HG02973 (cell line): Measurements from ENCODE around the gene LCN1.

Source experiments
- ATAC-seq: cut with Tn5 transposase; IDR thresholded peaks from one replicate; pipeline ENCODE4 v1.9.1; 2021; ENCODE audit warnings: moderate library complexity; ENCODE audit not compliant: unreplicated experiment

The LCN1 gene

GRCh38 chr9:135520916-135521607 is at the start of gene LCN1:
LCN1 (plus strand) TSS chr9:135521440; CDS start chr9:135521498, 58 bp downstream.
- no peak for ATAC-seq

GRCh38 chr9:135471791-135472640 is 49.2 kb upstream of the LCN1 start:
- no peak for ATAC-seq

- ATAC-seq, result no peak
These were observed 47.2 kb upstream of the LCN1 start for GRCh38 chr9:135473972-135474543.

GRCh38 chr9:135474915-135475314 is 46.3 kb upstream of the LCN1 start:
- ATAC-seq, result no peak

DNA sequence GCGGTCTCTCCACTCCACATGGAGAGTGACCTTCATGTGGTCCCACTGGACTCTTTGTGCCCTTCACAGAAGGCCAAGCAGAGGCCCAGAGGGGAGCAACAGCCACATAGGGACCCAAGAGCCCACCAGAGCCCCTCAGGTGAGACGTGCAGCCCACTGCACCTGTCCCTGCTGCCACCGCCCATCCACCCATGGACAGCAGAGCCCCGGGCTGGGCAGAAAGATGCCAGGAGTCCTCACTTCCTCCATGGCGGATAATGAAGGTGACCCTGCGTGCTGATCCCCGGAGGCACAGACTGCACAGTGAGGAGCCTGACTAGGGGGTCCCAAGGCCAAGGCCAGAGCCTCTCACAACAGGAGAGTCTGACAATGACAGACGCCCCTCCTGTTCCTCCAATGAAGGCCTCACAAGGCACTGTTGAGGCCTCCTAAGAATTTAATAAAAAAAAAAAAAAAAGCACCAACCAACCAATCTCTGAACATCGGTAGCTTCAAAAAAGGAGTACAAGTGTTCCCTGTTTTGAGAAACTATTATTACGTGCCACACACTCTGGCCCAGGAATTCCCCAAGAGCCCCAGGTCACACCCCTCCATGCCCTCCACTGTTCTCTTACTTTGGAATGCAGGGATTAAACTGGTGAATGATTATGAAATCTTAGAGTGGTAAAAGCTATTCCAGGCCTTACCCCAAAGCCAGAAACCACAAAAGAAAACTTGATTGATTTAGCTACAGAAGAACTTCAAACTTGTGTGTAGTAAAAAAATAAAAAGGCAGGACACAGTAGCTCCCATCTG is 44.5 kb upstream of the LCN1 start:
- ATAC-seq, result no peak

- no peak for ATAC-seq
These were observed 43.0 kb upstream of the LCN1 start for GRCh38 chr9:135478191-135478590.

GRCh38 chr9:135478829-135479468 is 42.3 kb upstream of the LCN1 start:
- no peak for ATAC-seq

DNA sequence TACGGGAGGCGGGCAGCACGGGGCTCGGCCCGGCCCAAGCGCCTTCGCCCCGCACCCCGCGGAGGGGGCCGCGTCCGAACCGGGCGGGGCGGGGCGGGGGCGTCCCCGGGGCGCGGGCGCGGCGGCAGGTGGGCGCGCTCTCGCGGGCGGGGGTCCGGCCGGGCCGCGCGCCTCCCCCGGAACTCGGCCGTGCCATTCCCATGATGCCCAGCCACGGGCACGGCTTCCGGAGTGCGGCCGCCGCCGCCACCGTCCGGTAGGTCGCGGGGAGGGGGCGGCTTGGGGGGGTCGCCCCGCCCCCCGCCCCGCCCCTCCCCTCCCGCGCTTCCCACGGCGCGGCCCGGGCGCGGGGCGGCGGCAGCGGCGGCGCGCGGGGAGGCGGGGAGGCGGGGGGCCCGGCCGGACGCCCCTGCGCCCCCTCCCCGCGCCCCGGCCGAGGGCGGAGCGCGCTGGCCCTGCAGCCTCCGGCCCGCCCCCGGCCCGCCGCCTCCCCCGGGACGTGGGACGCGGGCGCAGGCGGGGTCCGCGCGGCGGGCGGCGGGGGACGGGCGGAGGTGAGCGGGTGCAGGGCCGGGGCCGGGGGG is 41.7 kb upstream of the LCN1 start, which contains the start of gene PPP1R26:
PPP1R26 (plus strand) TSS at position 314 of the 584 bp plus-strand sequence. CDS start 4,729 bp downstream, outside the sequence.
- no peak for ATAC-seq

DNA sequence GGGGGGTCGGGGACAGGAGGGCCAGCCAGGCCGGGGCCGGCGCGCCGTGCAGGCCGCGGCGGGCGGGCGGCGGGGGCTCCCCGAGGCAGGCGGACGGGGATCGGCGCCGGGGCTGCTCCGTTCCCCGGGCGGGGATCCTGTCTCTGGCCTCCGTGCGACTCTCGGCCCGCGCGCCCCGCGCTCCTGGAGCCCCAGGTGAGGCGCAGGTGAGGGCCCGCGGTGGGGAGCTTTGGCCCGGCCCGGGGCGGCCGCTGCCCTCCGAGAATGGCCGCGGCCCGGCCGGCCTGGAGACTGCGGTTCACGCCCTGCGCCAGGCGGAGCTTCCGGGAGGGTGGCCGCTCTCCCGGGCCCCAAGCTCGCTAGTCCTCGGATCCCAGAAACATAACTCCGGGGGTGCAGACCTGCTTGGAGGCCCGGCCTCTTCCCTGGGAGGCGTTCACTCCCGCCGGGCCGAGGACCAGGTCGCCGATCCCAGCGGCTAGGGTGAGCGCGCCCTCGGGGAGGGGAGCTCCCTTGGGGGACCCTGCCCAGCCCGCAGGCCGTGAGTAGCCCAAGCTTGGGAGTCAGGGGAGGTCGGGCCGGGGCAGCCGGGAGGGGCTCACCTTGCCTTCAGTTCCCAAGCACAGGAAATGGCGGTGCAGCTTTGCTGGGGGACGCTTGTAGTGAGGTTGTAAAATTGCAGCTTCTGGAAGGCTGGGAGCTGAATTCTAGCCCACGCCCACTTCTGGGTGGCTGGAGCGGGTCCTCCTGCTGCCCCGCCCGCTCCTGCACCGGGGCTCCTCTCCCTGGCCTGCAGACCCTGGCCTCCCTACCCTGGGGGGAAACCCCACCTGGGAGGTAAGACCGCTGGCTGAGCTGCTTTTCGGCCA is 40.9 kb upstream of the LCN1 start:
- ATAC-seq, result no peak

DNA sequence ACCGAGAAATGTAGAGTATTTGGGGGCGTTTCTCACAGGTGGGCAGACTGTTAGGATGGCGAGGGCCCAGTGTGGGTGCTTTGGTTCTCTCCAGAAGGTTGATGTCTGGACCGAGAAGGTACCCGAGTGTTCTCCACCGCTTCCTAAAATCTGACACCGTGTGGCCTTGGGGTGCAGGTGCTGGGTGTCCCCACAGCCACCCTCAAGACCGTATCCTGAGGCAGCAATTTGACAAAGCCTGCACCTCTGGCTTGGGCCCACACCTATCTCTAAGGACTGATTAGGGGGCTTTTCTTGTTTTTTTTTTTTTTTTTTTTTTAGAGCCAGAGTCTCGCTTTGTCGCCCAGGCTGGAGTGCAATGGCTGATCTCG is 40.3 kb upstream of the LCN1 start:
- no peak for ATAC-seq

DNA sequence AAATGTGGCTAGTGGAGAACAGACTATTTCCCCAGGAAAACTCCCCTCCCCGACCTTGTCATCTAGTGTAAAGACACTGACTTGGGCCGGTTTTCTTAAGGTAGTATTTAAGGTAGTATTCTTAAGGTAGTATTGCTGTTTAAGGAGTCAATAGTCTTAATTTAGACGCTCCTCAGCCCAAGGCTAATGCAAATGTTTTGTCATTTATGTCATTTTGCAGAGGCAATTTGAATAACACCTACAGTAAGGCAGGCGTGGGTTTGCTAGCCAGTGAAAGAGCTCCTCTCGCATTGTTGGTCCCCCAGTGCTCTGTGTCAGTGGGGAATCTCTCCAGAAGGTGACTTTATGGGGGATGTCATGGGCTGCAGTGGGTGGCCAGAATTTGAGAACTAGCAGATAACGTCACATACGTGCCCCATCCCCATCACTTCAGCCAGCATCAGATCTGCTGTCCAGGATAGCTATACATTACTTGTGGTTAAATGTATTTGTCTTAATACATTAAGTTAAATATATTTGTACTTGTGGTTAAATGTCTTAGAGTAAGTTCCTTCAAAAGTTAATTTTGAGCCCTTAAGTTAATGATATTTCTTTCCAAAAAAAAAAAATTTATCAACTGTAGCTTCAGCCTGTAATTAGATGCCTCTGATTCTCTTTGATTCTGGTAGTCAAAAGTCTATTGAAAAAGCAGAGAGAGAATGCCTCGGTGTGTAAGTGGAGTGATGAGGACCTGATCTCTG is 39.1 kb upstream of the LCN1 start:
- no peak for ATAC-seq

DNA sequence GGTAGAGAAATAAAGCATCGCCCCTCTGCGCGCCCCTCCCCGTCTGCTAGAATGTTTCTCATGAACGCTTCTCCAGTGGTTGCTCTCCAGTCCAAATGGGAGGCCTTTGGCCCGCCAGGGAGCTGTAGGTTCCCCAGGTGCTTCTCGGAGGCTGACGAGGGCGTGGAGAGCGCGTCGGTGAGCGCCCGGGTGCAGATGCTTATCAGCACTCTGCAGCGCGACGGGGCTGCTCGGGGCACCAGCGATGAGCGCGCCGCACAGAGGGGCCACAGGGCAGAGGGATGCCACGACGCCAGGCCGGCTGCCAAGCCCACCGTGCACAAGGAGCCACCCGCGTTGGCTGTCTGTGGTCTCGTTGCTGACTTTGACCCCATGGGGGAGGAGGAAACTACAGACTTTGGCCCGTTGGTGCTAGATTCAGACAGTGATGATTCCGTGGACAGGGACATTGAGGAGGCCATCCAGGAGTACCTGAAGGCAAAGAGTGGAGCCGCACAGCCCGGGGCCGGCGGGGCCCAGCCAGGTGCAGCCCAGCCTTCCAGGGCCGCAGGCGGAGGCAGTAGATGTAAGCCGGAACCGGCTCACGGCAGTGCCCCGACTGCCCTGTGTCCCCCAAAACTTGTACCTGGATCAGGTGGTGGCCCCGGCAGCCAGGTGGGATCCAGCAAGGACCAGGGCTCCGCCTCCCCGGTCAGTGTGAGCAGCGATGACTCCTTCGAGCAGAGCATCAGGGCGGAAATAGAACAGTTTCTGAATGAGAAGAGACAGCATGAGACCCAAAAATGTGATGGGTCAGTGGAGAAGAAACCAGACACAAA is 36.6 kb upstream of the LCN1 start:
- ATAC-seq, result no peak

DNA sequence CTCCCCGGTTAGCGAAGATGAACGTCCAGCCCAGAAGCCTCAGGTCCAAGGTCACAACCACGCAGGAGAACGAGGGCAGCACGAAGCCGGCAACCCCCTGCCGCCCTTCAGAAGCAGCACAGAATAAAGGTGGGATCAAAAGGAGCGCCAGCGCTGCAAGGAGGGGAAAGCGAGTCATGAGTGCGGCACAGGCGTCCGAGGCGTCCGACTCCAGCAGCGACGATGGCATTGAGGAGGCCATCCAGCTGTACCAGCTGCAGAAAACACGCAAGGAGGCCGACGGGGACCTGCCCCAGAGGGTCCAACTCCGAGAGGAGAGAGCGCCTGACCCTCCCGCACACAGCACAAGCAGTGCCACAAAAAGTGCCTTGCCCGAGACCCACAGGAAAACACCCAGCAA is 35.9 kb upstream of the LCN1 start:
- no peak for ATAC-seq

- no peak for ATAC-seq
These were observed 35.4 kb upstream of the LCN1 start for GRCh38 chr9:135485832-135486231.

DNA sequence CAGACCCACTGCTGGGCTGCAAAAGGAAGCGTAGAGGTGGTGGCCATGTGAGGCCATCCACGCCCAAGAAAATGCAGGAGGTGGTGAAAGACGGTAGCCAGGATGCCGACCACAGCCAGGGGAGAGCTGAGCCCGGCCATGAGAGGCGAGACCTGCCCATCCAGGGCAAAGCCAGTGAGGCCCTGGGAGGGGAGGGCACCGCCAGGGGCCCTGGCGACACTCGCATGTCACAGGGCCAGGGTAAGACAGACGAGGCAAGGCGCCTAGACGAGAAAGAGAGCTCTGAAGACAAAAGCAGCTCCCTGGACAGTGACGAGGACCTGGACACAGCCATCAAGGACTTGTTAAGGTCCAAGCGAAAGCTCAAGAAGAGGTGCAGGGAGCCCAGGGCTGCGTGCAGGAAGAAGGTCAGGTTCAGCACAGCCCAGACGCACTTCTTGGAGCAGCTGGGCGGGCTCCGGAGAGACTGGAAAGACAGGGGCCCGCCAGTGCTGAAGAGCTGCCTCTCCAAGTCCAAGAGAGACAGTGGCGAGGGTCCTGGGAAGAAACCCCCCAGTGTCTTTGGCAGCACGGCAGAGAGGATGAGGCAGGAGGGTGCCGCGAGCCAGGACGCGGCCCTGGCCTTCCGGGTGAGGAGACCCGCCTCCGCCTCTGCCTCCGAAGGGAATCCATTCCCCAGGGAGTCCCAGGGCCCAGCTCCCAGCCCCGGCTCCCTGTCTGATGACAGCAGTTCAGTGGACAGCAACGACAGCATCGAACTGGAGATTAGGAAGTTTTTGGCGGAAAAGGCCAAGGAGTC is 34.8 kb upstream of the LCN1 start:
- no peak for ATAC-seq

DNA sequence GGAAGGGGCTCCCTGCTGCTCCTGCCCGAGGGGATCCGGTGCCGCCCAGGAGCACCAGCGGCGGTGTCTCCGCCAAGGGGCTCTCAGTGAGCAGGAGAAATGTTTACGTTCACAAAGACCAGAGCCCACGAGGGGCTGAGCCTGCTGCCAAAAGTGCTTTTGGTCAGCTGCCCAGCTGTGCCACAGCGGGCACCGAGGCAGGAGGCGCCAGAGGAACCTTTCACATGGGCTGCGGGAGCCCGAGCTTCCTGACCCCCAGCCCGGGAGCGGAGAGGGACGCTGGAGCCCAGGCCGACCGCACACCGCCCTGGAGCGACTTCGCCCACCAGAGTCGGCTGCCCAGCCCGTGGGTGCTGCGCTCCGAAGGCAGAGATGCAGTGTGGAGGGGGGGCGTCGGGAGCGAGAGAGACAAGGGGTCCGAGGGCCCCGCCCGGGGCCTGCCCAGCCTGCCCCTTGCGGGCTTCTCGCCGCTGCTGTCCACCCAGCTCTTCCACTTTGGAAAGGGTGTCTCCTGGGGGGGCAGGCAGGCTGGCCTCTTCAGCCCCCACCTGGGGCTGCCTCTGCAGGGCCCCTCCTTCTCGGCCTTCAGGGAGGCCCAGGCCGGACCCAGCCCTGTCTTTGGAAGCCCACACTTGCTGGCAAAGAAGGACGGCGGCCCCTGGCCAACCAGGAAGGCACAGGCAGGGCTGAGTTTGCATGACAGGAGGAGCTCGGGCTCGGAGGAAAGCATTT is 33.8 kb upstream of the LCN1 start:
- no peak for ATAC-seq
